AG09309 (cell line): ENCODE data around the gene OCRL.

Experiments used
- DNase-seq: peaks from one replicate; pipeline ENCODE4 v3.0.0-alpha.2; 2010; ENCODE audit warnings: low read depth
- H3K4me3 ChIP-seq: 2 replicates; pipeline ENCODE4 v1.5.1; 2011; ENCODE audit warnings: mild to moderate bottlenecking, low read depth, low read length, moderate library complexity; ENCODE audit not compliant: control insufficient read depth
- CTCF ChIP-seq: IDR thresholded peaks from 2 replicates; pipeline ENCODE4 v1.5.1; 2011; ENCODE audit warnings: mild to moderate bottlenecking, low read depth, low read length, inconsistent platforms; ENCODE audit not compliant: insufficient read depth, control insufficient read depth; ENCODE audit errors: missing control alignments

Gene OCRL

GRCh38 chrX:129497146-129497843 is 42.8 kb upstream of the OCRL start:
- TF ChIP-seq CTCF, result no peak
- H3K4me3 ChIP-seq, result no peak overlapping the region
- no peak for DNase-seq

GRCh38 chrX:129510331-129510730 is 29.7 kb upstream of the OCRL start:
- no peak for DNase-seq
- no peak for TF ChIP-seq CTCF
- no peak overlapping the region for H3K4me3 ChIP-seq

- DNase-seq, result no peak
- H3K4me3 ChIP-seq, result no peak overlapping the region
- no peak for TF ChIP-seq CTCF
Measured at GRCh38 chrX:129511689-129512088, 28.4 kb upstream of the OCRL start.

GRCh38 chrX:129512409-129512808 is 27.6 kb upstream of the OCRL start:
- no peak for DNase-seq
- no peak for TF ChIP-seq CTCF
- H3K4me3 ChIP-seq, result no peak overlapping the region

GRCh38 chrX:129516402-129516801 is 23.7 kb upstream of the OCRL start:
- H3K4me3 ChIP-seq, result no peak overlapping the region
- TF ChIP-seq CTCF, result no peak
- DNase-seq, result no peak

GRCh38 chrX:129520151-129520550 is 19.9 kb upstream of the OCRL start:
- no peak overlapping the region for H3K4me3 ChIP-seq
- no peak for TF ChIP-seq CTCF
- no peak for DNase-seq
